HepG2 (cell line): ENCODE measurements around the gene SEMA6B. TPM values are rescaled to one million over a fixed set of nuclear protein-coding genes. Genes with fewer than 3 reads are reported as not detected.

Experiments used
- ATAC-seq: fragments of 200-7000 bp; cut with Tn5 transposase; 3 replicates; pipeline ENCODE4 v1.9.1; 2020; ENCODE audit warnings: mild to moderate bottlenecking, moderate library complexity
- BruUV-seq: library from RNA; stranded (reverse); fragments of 400-500 nt; replicated peaks from 2 replicates; lab custom pipeline; 2021; lab: Mats Ljungman, UMichigan
- CTCF ChIA-PET: fragments of 300-600 bp; formaldehyde crosslinking; extraction: SDS; loops from one replicate; lab custom pipeline; 2021; ENCODE audit warnings: low total read pairs, inconsistent platforms, low intra/inter-chr PET ratio; lab: Yijun Ruan, JAX
- POLR2A ChIA-PET: fragments of 350-600 bp; sonication (Branson Sonifier 250); formaldehyde crosslinking; loops from one replicate; lab custom pipeline; 2020; ENCODE audit warnings: antibody characterized with exemption, inconsistent platforms; lab: Yijun Ruan, JAX
- DNase-seq: peaks from one replicate; pipeline ENCODE4 v3.0.0-alpha.2; 2015; ENCODE audit warnings: low spot score
- FAIRE-seq: peaks from 3 replicates; lab custom pipeline; 2011; peaks lifted over from hg19 to GRCh38; lab: Jason Lieb, UNC
- H2AFZ ChIP-seq: one replicate; pipeline ENCODE4 v1.6.1; 2011; ENCODE audit warnings: low read length, inconsistent platforms
- H3K27ac ChIP-seq: fragments of 300-600 bp; 3 replicates; pipeline ENCODE4 v1.8.0; 2011; ENCODE audit warnings: mixed run types, mild to moderate bottlenecking, mixed read lengths, low read length, inconsistent platforms; ENCODE audit not compliant: insufficient read depth; ENCODE audit errors: extremely low read length
- H3K27me3 ChIP-seq, 2 experiments: fragments of 200-600 bp in 1 of 2; 2 replicates in 1 of 2; 3 replicates in 1 of 2; pipeline versions ENCODE4 v1.6.0 to v1.8.0; 2011; ENCODE audit warnings: low read length in 2 of 2, mild to moderate bottlenecking in 2 of 2, moderate library complexity in 2 of 2, inconsistent platforms in 1 of 2; ENCODE audit not compliant: insufficient read depth in 2 of 2, control insufficient read depth in 1 of 2
- H3K36me3 ChIP-seq, 2 experiments: fragments of 200-600 bp in 1 of 2; replicated peaks in 1 of 2; 2 replicates in 1 of 2; 3 replicates in 1 of 2; pipeline versions ENCODE4 v1.5.1 to v1.8.0; 2011; ENCODE audit warnings: low read length in 2 of 2, inconsistent platforms in 1 of 2; ENCODE audit not compliant: insufficient read depth in 2 of 2, control insufficient read depth in 1 of 2
- H3K4me1 ChIP-seq: 2 replicates; pipeline ENCODE4 v1.5.1; 2012; ENCODE audit warnings: low read length, inconsistent platforms; ENCODE audit not compliant: insufficient read depth
- H3K4me2 ChIP-seq: 2 replicates; pipeline ENCODE4 v1.6.0; 2011; ENCODE audit warnings: low read depth, low read length, inconsistent platforms
- H3K4me3 ChIP-seq, 3 experiments: fragments of 200-600 bp in 1 of 3; sonication (generic), shearing (Covaris generic) in 1 of 3; replicated peaks in 1 of 3; 2 replicates each; pipeline ENCODE4 v1.5.1; 2011 to 2016; ENCODE audit warnings: low read length in 3 of 3, inconsistent platforms in 2 of 3, low read depth in 2 of 3, mild to moderate bottlenecking in 2 of 3, control low read depth in 1 of 3, mixed read lengths in 1 of 3; ENCODE audit not compliant: insufficient read depth in 1 of 3
- H3K79me2 ChIP-seq: one replicate; pipeline ENCODE4 v1.6.1; 2011; ENCODE audit warnings: low read length, inconsistent platforms; ENCODE audit not compliant: insufficient read depth
- H3K9ac ChIP-seq: 2 replicates; pipeline ENCODE4 v1.6.0; 2011; ENCODE audit warnings: mild to moderate bottlenecking, low read depth, low read length, inconsistent platforms; ENCODE audit not compliant: insufficient read depth
- H3K9me3 ChIP-seq: 2 replicates; pipeline ENCODE4 v1.5.1; 2012; ENCODE audit warnings: mild to moderate bottlenecking, low read length
- H4K20me1 ChIP-seq: 2 replicates; pipeline ENCODE4 v1.6.0; 2011; ENCODE audit warnings: inconsistent platforms, mild to moderate bottlenecking, low read length, moderate library complexity; ENCODE audit not compliant: insufficient read depth
- GABPA ChIP-seq, 2 experiments: IDR thresholded peaks; 2 replicates each; pipeline ENCODE4 v1.6.1; 2011 to 2016; ENCODE audit warnings: low read depth in 2 of 2, low read length in 1 of 2, missing biosample characterization in 1 of 2, missing genetic modification characterization in 1 of 2
- HDAC6 ChIP-seq: fragments of 200-600 bp; sonication (generic); IDR thresholded peaks from 2 replicates; pipeline ENCODE4 v1.7.0; 2017; ENCODE audit warnings: mild to moderate bottlenecking, antibody characterized with exemption, low read length, low read depth
- HOXA3 ChIP-seq: sonication (generic); formaldehyde crosslinking; IDR thresholded peaks from 2 replicates; pipeline ENCODE4 v1.5.0; 2020; ENCODE audit warnings: missing genetic modification reagents
- ISX ChIP-seq: sonication (generic); formaldehyde crosslinking; conservative IDR thresholded peaks from 2 replicates; pipeline ENCODE4 v1.5.0; 2020; ENCODE audit warnings: missing genetic modification reagents
- KLF9 ChIP-seq: IDR thresholded peaks from 2 replicates; pipeline ENCODE4 v1.6.1; 2016; ENCODE audit warnings: low read depth
- MTF2 ChIP-seq: sonication (generic); formaldehyde crosslinking; IDR thresholded peaks from 2 replicates; pipeline ENCODE4 v1.5.0; 2020; ENCODE audit warnings: missing genetic modification reagents, borderline replicate concordance
- NONO ChIP-seq, 2 experiments: fragments of 450-650 bp in 1 of 2; sonication (generic) in 1 of 2; formaldehyde crosslinking in 1 of 2; IDR thresholded peaks in 1 of 2; conservative IDR thresholded peaks in 1 of 2; 2 replicates each; pipeline versions ENCODE4 v1.6.1 to v1.8.0; 2017 to 2022; ENCODE audit warnings: mild to moderate bottlenecking in 1 of 2, missing genetic modification reagents in 1 of 2, moderate library complexity in 1 of 2
- RAD21 ChIP-seq: fragments of 450-650 bp; formaldehyde crosslinking; IDR thresholded peaks from 2 replicates; pipeline ENCODE4 v1.5.0; 2020; ENCODE audit warnings: mild to moderate bottlenecking
- REXO4 ChIP-seq: sonication (generic); formaldehyde crosslinking; IDR thresholded peaks from 2 replicates; pipeline ENCODE4 v1.8.0; 2022; ENCODE audit warnings: missing genetic modification reagents, mild to moderate bottlenecking, borderline replicate concordance
- UBTF ChIP-seq: sonication (generic); formaldehyde crosslinking; IDR thresholded peaks from 2 replicates; pipeline ENCODE4 v1.4.0; 2020; ENCODE audit warnings: mild to moderate bottlenecking, missing genetic modification reagents
- ZKSCAN8 ChIP-seq: IDR thresholded peaks from 2 replicates; pipeline ENCODE4 v1.6.1; 2016; ENCODE audit warnings: borderline replicate concordance, missing genetic modification reagents, missing compliant biosample characterization
- ZNF556 ChIP-seq: sonication (generic); formaldehyde crosslinking; IDR thresholded peaks from 2 replicates; pipeline ENCODE4 v1.4.0; 2020; ENCODE audit warnings: mild to moderate bottlenecking, missing genetic modification reagents, borderline replicate concordance
- ZNF589 ChIP-seq: sonication (generic); formaldehyde crosslinking; conservative IDR thresholded peaks from 2 replicates; pipeline ENCODE4 v1.8.0; 2022; ENCODE audit warnings: mild to moderate bottlenecking, moderate library complexity, missing genetic modification reagents
- ZNF672 ChIP-seq: sonication (generic); formaldehyde crosslinking; IDR thresholded peaks from 2 replicates; pipeline ENCODE4 v1.8.1; 2022; ENCODE audit warnings: missing genetic modification reagents
- WGBS: methylation state at CpG from one replicate; pipeline ENCODE4 v1.1.6; 2017; ENCODE audit warnings: low lambda C conversion rate; 5-methylcytosine and 5-hydroxymethylcytosine counted together
- in situ Hi-C: cut with HindIII; loops from 2 replicates; pipeline ENCODE4 v1.10.0; 2017; ENCODE audit warnings: low pct_unique_long_range_greater_than_20kb; ENCODE audit not compliant: extremely low pct_ligation_motif_present
- intact Hi-C: fragments of 100-400 bp; cut with micrococcal nuclease; formaldehyde crosslinking; loops from one replicate; pipeline ENCODE4 v1.10.0; 2022; ENCODE audit not compliant: unreplicated experiment
- polyA plus RNA-seq, 8 experiments: library from polyadenylated mRNA; depleted of rRNA in 3 of 8; stranded (reverse) in 7 of 8; unstranded in 1 of 8; fragments of >200 nt; fragmentation: Illumina TruSeq in 4 of 8; extraction: Trizol in 4 of 8; gene quantifications; 2 replicates each; pipeline versions ENCODE4 v1.2.1 to v1.2.3, GENCODE V29; 2011 to 2016; ENCODE audit warnings: low read depth in 4 of 8, missing spikeins in 1 of 8, mixed read lengths in 1 of 8; ENCODE audit not compliant: insufficient read depth in 1 of 8
- total RNA-seq, 5 experiments: library from RNA; depleted of rRNA; stranded (reverse); fragments of >200 nt; fragmentation: Illumina TruSeq; extraction: Trizol; gene quantifications; 2 replicates each; pipeline ENCODE4 v1.2.3, GENCODE V29; 2016; ENCODE audit warnings: low read depth in 1 of 5

Gene SEMA6B
- total and polyA plus RNA-seq, 2 of the 13 experiments (the other 11 are each of a cell fraction or from before 2014, with no cell fraction given), result 45.5 to 67.1 TPM

GRCh38 chr19:4570402-4570801 is 10.9 kb upstream of the SEMA6B start:
- intact Hi-C loops, result no loop called here
- ATAC-seq (no peak), FAIRE-seq (no peak), DNase-seq (no peak)
- H3K9ac ChIP-seq, result no peak overlapping the region
- TF ChIP-seq ZKSCAN8 (CRISPR knock-in tag), result peak; percentile 94
- no peak for TF ChIP-seq MTF2 (CRISPR knock-in tag)
- H3K27ac ChIP-seq, result no peak overlapping the region
- no peak overlapping the region for H2AFZ ChIP-seq
- no peak overlapping the region for H3K4me3 ChIP-seq
- no TSS peak for BruUV-seq
- H3K27me3 ChIP-seq, result no peaks in the 10 kb centered on the region
- CTCF ChIA-PET, result no interaction called here
- POLR2A ChIA-PET, result interaction anchor here (2.1 kb wide), 1 partner anchor 66 kb away, joined by 4 read pairs; no protein-coding TSS in a partner anchor
- peaks cover 6% of the 10 kb centered on the region for H3K4me1 ChIP-seq
- H3K79me2 ChIP-seq, result peaks cover 55% of the 10 kb centered on the region
- no peaks in the 10 kb centered on the region for H3K9me3 ChIP-seq
- in situ Hi-C loops, result no loop called here
- H3K4me2 ChIP-seq, result no peak overlapping the region
- WGBS, result 96% methylated on average over 11 of the region's 11 CpGs
- peaks cover 43% of the 10 kb centered on the region for H4K20me1 ChIP-seq
- peaks cover 5 to 9% of the 10 kb centered on the region in 2 experiments; a peak in 4 of 5 replicates for H3K36me3 ChIP-seq

- in situ Hi-C loops, result no loop called here
- no TSS peak for BruUV-seq
- FAIRE-seq (no peak), DNase-seq (no peak), ATAC-seq (no peak)
- H3K4me2 ChIP-seq, result no peak overlapping the region
- no peak overlapping the region for H3K9ac ChIP-seq
- H3K27me3 ChIP-seq, result no peaks in the 10 kb centered on the region
- peaks cover 56% of the 10 kb centered on the region for H3K79me2 ChIP-seq
- intact Hi-C loops, result no loop called here
- no peaks in the 10 kb centered on the region for H3K4me1 ChIP-seq
- WGBS, result 90% methylated on average over 7 of the region's 7 CpGs
- peaks cover 5 to 9% of the 10 kb centered on the region in 2 experiments; a peak in 4 of 5 replicates for H3K36me3 ChIP-seq
- no peak overlapping the region for H3K4me3 ChIP-seq
- peaks cover 38% of the 10 kb centered on the region for H4K20me1 ChIP-seq
- no peaks in the 10 kb centered on the region for H3K9me3 ChIP-seq
- H3K27ac ChIP-seq, result no peak overlapping the region
- H2AFZ ChIP-seq, result no peak overlapping the region
- CTCF ChIA-PET, result interaction anchor here (2.0 kb wide), 1 partner anchor 67 kb away, joined by 13 read pairs; no protein-coding TSS in a partner anchor
- POLR2A ChIA-PET, result interaction anchor here (1.1 to 2.1 kb wide), 2 partner anchors 29 to 67 kb away, joined by 3 to 4 read pairs; partner anchors contain the start of gene LRG1
- TF ChIP-seq KLF9 (CRISPR knock-in tag) (no peak), ZNF556 (CRISPR knock-in tag) (no peak), ZNF589 (no peak), GABPA (IDR thresholded peaks at IDR 0.05; ENCODE audit: low read depth, low read length) (no peak), GABPA (CRISPR knock-in tag; IDR thresholded peaks at IDR 0.05; ENCODE audit: low read depth) (no peak), HDAC6 (no peak), ISX (CRISPR knock-in tag) (no peak), RAD21 (no peak), ZNF672 (CRISPR knock-in tag) (no peak), NONO (IDR thresholded peaks at IDR 0.05) (no peak), NONO (CRISPR knock-in tag; conservative IDR thresholded peaks at IDR 0.05) (no peak), HOXA3 (no peak), UBTF (no peak), REXO4 (CRISPR knock-in tag) (no peak)
Measured at GRCh38 chr19:4568886-4569285, 9.4 kb upstream of the SEMA6B start.
